HepG2 (cell line): ENCODE results near the gene TIAM2.

ENCODE experiments used
- FOXM1 ChIP-seq: sonication (generic); formaldehyde crosslinking; IDR thresholded peaks from 2 replicates; pipeline ENCODE4 v1.5.0; 2020; ENCODE audit warnings: missing genetic modification reagents
- NR2C2 ChIP-seq: sonication (generic); formaldehyde crosslinking; IDR thresholded peaks from 2 replicates; pipeline ENCODE4 v1.4.0; 2020; ENCODE audit warnings: missing genetic modification reagents, mild to moderate bottlenecking, moderate library complexity, borderline replicate concordance
- SNAPC4 ChIP-seq: sonication (generic); formaldehyde crosslinking; IDR thresholded peaks from 2 replicates; pipeline ENCODE4 v1.4.0; 2020; ENCODE audit warnings: mild to moderate bottlenecking, missing genetic modification reagents
- ZNF792 ChIP-seq: IDR thresholded peaks from 2 replicates; pipeline ENCODE4 v1.6.1; 2016

DNA sequence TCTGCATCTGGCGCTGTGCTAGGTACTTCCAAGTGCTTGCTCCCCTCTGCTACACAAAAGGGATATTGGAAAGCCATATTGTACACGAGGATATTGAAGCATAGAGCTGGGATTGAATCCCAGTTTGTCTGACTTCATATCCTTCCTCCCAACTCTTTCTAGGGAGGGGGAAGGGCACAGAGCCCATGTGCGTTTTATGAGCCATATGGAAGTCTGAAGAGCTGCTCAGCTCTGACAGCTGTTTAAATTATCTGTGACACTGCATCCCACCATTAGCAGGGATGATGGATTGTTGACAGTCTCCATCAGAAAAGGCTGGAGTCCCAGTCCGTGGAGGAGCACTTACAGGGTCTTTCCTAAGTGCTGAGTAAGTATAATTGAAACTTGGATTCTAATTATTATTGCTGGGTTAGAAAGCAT is 18.4 kb downstream of the TIAM2 start:
- no peak for TF ChIP-seq SNAPC4 (CRISPR knock-in tag)
- TF ChIP-seq NR2C2 (CRISPR knock-in tag), result no peak
- TF ChIP-seq FOXM1 (CRISPR knock-in tag), result no peak
- no peak for TF ChIP-seq ZNF792
